HEK293 (cell line): Measurements from ENCODE around the gene HOXA10.

Experiments used
- BCL11B ChIP-seq: fragments of 450-650 bp; formaldehyde crosslinking; IDR thresholded peaks from 2 replicates; pipeline ENCODE4 v1.5.1; 2016; ENCODE audit warnings: low read depth, missing biosample characterization, missing genetic modification characterization
- FEZF1 ChIP-seq: fragments of 450-650 bp; formaldehyde crosslinking; IDR thresholded peaks from 2 replicates; pipeline ENCODE4 v1.5.1; 2016; ENCODE audit warnings: missing biosample characterization, missing genetic modification characterization
- OSR2 ChIP-seq: fragments of 450-650 bp; formaldehyde crosslinking; IDR thresholded peaks from 2 replicates; pipeline ENCODE4 v1.5.1; 2016; ENCODE audit warnings: missing biosample characterization, missing genetic modification characterization
- OVOL3 ChIP-seq: fragments of 450-650 bp; formaldehyde crosslinking; IDR thresholded peaks from 2 replicates; pipeline ENCODE4 v1.5.1; 2016; ENCODE audit warnings: missing biosample characterization, missing genetic modification characterization
- PRDM10 ChIP-seq: fragments of 450-650 bp; formaldehyde crosslinking; IDR thresholded peaks from 2 replicates; pipeline ENCODE4 v1.5.1; 2016; ENCODE audit warnings: missing biosample characterization, missing genetic modification characterization
- WT1 ChIP-seq: fragments of 450-650 bp; formaldehyde crosslinking; IDR thresholded peaks from 2 replicates; pipeline ENCODE4 v1.5.1; 2016; ENCODE audit warnings: missing biosample characterization, missing genetic modification characterization
- YY2 ChIP-seq: fragments of 450-650 bp; formaldehyde crosslinking; IDR thresholded peaks from 2 replicates; pipeline ENCODE4 v1.5.1; 2016; ENCODE audit warnings: missing biosample characterization, missing genetic modification characterization
- ZBTB1 ChIP-seq: fragments of 450-650 bp; formaldehyde crosslinking; IDR thresholded peaks from 2 replicates; pipeline ENCODE4 v1.5.1; 2016; ENCODE audit warnings: missing biosample characterization, missing genetic modification characterization
- ZBTB17 ChIP-seq: fragments of 450-650 bp; formaldehyde crosslinking; IDR thresholded peaks from 2 replicates; pipeline ENCODE4 v1.5.1; 2016; ENCODE audit warnings: missing biosample characterization, missing genetic modification characterization
- ZBTB21 ChIP-seq: fragments of 450-650 bp; formaldehyde crosslinking; IDR thresholded peaks from 2 replicates; pipeline ENCODE4 v1.5.1; 2017; ENCODE audit warnings: missing biosample characterization, missing genetic modification characterization
- ZBTB44 ChIP-seq: fragments of 450-650 bp; IDR thresholded peaks from 2 replicates; pipeline ENCODE4 v1.5.1; 2018; ENCODE audit warnings: missing biosample characterization, mild to moderate bottlenecking, missing genetic modification characterization
- ZNF114 ChIP-seq: fragments of 450-650 bp; formaldehyde crosslinking; IDR thresholded peaks from 2 replicates; pipeline ENCODE4 v1.5.0; 2017; ENCODE audit warnings: missing biosample characterization, missing genetic modification characterization
- ZNF223 ChIP-seq: fragments of 450-650 bp; formaldehyde crosslinking; IDR thresholded peaks from 2 replicates; pipeline ENCODE4 v1.5.1; 2016; ENCODE audit warnings: missing biosample characterization, missing genetic modification characterization
- ZNF366 ChIP-seq: fragments of 450-650 bp; formaldehyde crosslinking; conservative IDR thresholded peaks from 2 replicates; pipeline ENCODE4 v1.5.1; 2016; ENCODE audit warnings: missing biosample characterization, missing genetic modification characterization
- ZNF394 ChIP-seq: fragments of 450-650 bp; formaldehyde crosslinking; IDR thresholded peaks from 2 replicates; pipeline ENCODE4 v1.5.1; 2016; ENCODE audit warnings: missing biosample characterization, missing genetic modification characterization, mild to moderate bottlenecking, moderate library complexity, borderline replicate concordance
- ZNF473 ChIP-seq: fragments of 450-650 bp; formaldehyde crosslinking; IDR thresholded peaks from 2 replicates; pipeline ENCODE4 v1.5.1; 2017; ENCODE audit warnings: missing biosample characterization, missing genetic modification characterization
- ZNF513 ChIP-seq: fragments of 450-650 bp; IDR thresholded peaks from 2 replicates; pipeline ENCODE4 v1.5.1; 2018; ENCODE audit warnings: missing biosample characterization, missing genetic modification characterization
- ZNF548 ChIP-seq: fragments of 450-650 bp; formaldehyde crosslinking; IDR thresholded peaks from 2 replicates; pipeline ENCODE4 v1.5.1; 2016; ENCODE audit warnings: missing biosample characterization, missing genetic modification characterization
- ZNF558 ChIP-seq: fragments of 450-650 bp; formaldehyde crosslinking; IDR thresholded peaks from 2 replicates; pipeline ENCODE4 v1.5.1; 2016; ENCODE audit warnings: missing biosample characterization, missing genetic modification characterization
- ZNF629 ChIP-seq: fragments of 450-650 bp; formaldehyde crosslinking; IDR thresholded peaks from 2 replicates; pipeline ENCODE4 v1.5.1; 2017; ENCODE audit warnings: missing biosample characterization, missing genetic modification characterization
- ZNF660 ChIP-seq: fragments of 450-650 bp; IDR thresholded peaks from 2 replicates; pipeline ENCODE4 v1.5.1; 2018; ENCODE audit warnings: missing biosample characterization, mild to moderate bottlenecking, missing genetic modification characterization
- ZNF768 ChIP-seq: fragments of 450-650 bp; formaldehyde crosslinking; IDR thresholded peaks from 2 replicates; pipeline ENCODE4 v1.5.1; 2018; ENCODE audit warnings: missing biosample characterization, mild to moderate bottlenecking, missing genetic modification characterization
- ZNF791 ChIP-seq: fragments of 450-650 bp; formaldehyde crosslinking; IDR thresholded peaks from 2 replicates; pipeline ENCODE4 v1.5.1; 2016; ENCODE audit warnings: missing biosample characterization, missing genetic modification characterization
- ZNF843 ChIP-seq: fragments of 450-650 bp; formaldehyde crosslinking; IDR thresholded peaks from 2 replicates; pipeline ENCODE4 v1.5.1; 2016; ENCODE audit warnings: missing biosample characterization, missing genetic modification characterization
- TF ChIP-seq, protein P1 (sequence below): fragments of 450-650 bp; formaldehyde crosslinking; IDR thresholded peaks from 2 replicates; pipeline ENCODE4 v1.5.1; 2017; ENCODE audit warnings: missing biosample characterization, missing genetic modification characterization
- TF ChIP-seq, protein P2 (sequence below): fragments of 450-650 bp; formaldehyde crosslinking; IDR thresholded peaks from 2 replicates; pipeline ENCODE4 v1.5.1; 2017; ENCODE audit warnings: missing biosample characterization, missing genetic modification characterization

Gene HOXA10

DNA sequence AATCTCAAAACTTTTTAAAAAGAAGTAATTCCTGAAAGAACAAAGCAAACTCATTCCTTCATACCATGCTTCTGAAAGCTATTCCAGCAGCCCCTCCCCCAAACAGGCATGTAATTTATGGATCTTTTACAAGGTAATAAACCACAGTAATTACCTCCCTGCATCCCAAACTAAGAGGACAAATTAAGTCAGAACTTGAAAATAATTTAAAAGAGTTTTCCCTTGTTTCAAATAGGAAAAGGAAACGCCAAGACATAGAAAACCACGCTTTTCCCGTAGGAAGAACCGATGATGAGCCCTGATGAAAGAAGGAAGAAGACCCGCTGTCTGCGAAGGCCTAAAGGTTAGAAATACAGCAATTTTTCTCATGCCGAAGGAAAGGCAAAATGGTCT lies 52.4 kb downstream of the HOXA10 start (continued):
- peak; percentile 69; the same call in 1 of the 2 replicates for TF ChIP-seq ZBTB44 (tag by site-specific recombination)
- no peak for TF ChIP-seq ZNF791 (tag by site-specific recombination)
- peak; percentile 81 for TF ChIP-seq ZNF366 (tag by site-specific recombination)
- TF ChIP-seq ZNF660 (tag by site-specific recombination) = no peak
- no peak for TF ChIP-seq ZBTB21 (tag by site-specific recombination)
- TF ChIP-seq, protein P1, sequence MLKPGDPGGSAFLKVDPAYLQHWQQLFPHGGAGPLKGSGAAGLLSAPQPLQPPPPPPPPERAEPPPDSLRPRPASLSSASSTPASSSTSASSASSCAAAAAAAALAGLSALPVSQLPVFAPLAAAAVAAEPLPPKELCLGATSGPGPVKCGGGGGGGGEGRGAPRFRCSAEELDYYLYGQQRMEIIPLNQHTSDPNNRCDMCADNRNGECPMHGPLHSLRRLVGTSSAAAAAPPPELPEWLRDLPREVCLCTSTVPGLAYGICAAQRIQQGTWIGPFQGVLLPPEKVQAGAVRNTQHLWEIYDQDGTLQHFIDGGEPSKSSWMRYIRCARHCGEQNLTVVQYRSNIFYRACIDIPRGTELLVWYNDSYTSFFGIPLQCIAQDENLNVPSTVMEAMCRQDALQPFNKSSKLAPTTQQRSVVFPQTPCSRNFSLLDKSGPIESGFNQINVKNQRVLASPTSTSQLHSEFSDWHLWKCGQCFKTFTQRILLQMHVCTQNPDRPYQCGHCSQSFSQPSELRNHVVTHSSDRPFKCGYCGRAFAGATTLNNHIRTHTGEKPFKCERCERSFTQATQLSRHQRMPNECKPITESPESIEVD (tag by site-specific recombination) = peak; percentile 95
- no peak for TF ChIP-seq ZNF394 (tag by site-specific recombination)
- peak; percentile 44; the same call in 1 of the 2 replicates for TF ChIP-seq ZNF843 (tag by site-specific recombination)
- TF ChIP-seq ZNF768 (tag by site-specific recombination) = no peak
- no peak for TF ChIP-seq PRDM10 (tag by site-specific recombination)
- no peak for TF ChIP-seq ZNF513 (tag by site-specific recombination)
- TF ChIP-seq WT1 (tag by site-specific recombination) = peak; percentile 92
- TF ChIP-seq BCL11B (tag by site-specific recombination) = 0 out of 2 replicates have a peak, but pooled peaks have one; percentile 37
- TF ChIP-seq ZNF629 (tag by site-specific recombination) = no peak
- no peak for TF ChIP-seq ZNF548 (tag by site-specific recombination)
- TF ChIP-seq ZNF223 = no peak
- TF ChIP-seq, protein P2, sequence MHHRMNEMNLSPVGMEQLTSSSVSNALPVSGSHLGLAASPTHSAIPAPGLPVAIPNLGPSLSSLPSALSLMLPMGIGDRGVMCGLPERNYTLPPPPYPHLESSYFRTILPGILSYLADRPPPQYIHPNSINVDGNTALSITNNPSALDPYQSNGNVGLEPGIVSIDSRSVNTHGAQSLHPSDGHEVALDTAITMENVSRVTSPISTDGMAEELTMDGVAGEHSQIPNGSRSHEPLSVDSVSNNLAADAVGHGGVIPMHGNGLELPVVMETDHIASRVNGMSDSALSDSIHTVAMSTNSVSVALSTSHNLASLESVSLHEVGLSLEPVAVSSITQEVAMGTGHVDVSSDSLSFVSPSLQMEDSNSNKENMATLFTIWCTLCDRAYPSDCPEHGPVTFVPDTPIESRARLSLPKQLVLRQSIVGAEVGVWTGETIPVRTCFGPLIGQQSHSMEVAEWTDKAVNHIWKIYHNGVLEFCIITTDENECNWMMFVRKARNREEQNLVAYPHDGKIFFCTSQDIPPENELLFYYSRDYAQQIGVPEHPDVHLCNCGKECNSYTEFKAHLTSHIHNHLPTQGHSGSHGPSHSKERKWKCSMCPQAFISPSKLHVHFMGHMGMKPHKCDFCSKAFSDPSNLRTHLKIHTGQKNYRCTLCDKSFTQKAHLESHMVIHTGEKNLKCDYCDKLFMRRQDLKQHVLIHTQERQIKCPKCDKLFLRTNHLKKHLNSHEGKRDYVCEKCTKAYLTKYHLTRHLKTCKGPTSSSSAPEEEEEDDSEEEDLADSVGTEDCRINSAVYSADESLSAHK (tag by site-specific recombination) = 0 out of 2 replicates have a peak, but pooled peaks have one; percentile 55
- TF ChIP-seq OSR2 (tag by site-specific recombination) = peak; percentile 57; the same call in 1 of the 2 replicates
- no peak for TF ChIP-seq ZNF558 (tag by site-specific recombination)
- TF ChIP-seq OVOL3 (tag by site-specific recombination) = no peak
- no peak for TF ChIP-seq ZNF473 (tag by site-specific recombination)
- peak; percentile 61; the same call in 1 of the 2 replicates for TF ChIP-seq FEZF1 (tag by site-specific recombination)
- TF ChIP-seq YY2 (tag by site-specific recombination) = no peak
- no peak for TF ChIP-seq ZNF114 (tag by site-specific recombination)
- TF ChIP-seq ZBTB1 (tag by site-specific recombination) = no peak
- no peak for TF ChIP-seq ZBTB17
